Chondrocyte (in vitro differentiated cells): ENCODE measurements around the gene STKLD1. TPM values are rescaled to one million over a fixed set of nuclear protein-coding genes. Genes with fewer than 3 reads are reported as not detected.

Experiments
- DNase-seq: peaks from one replicate; pipeline ENCODE4 v3.0.0; 2021; ENCODE audit warnings: mixed read lengths, low spot score
- H3K27ac Mint-ChIP-seq: one replicate; pipeline ENCODE4 v1.8.0; 2021; ENCODE audit warnings: mild to moderate bottlenecking, moderate library complexity, mixed read lengths; ENCODE audit not compliant: unreplicated experiment
- H3K27me3 Mint-ChIP-seq: 2 replicates; pipeline ENCODE4 v1.8.0; 2021; ENCODE audit warnings: low read depth, mixed read lengths
- H3K36me3 Mint-ChIP-seq: 2 replicates; pipeline ENCODE4 v1.8.0; 2021; ENCODE audit warnings: low read depth, mixed read lengths
- H3K4me1 Mint-ChIP-seq: 2 replicates; pipeline ENCODE4 v1.8.0; 2021; ENCODE audit warnings: low read depth, mild to moderate bottlenecking, mixed read lengths
- H3K4me3 Mint-ChIP-seq: one replicate; pipeline ENCODE4 v1.8.0; 2021; ENCODE audit warnings: mild to moderate bottlenecking, moderate library complexity, mixed read lengths; ENCODE audit not compliant: unreplicated experiment
- H3K9me3 Mint-ChIP-seq: 2 replicates; pipeline ENCODE4 v1.8.0; 2021; ENCODE audit warnings: low read depth, mixed read lengths
- CTCF ChIP-seq: fragments of 200-600 bp; sonication (generic); IDR thresholded peaks from 2 replicates; pipeline ENCODE4 v1.5.0; 2021; ENCODE audit warnings: antibody characterized with exemption, mild to moderate bottlenecking, moderate library complexity
- total RNA-seq: library from RNA; stranded (reverse); gene quantifications from 3 replicates; pipeline ENCODE4 v1.2.1, GENCODE V29; 2021

The STKLD1 gene
- total RNA-seq, 1 donor from 2014 or later = 1.8 TPM

- Mint-ChIP-seq H3K27me3 (no peaks in the 10 kb centered on the region), H3K9me3 (no peaks in the 10 kb centered on the region), H3K4me1 (peaks cover 11% of the 10 kb centered on the region), H3K36me3 (peaks cover 11% of the 10 kb centered on the region), H3K27ac (no peak overlapping the region), H3K4me3 (no peak overlapping the region)
- TF ChIP-seq CTCF = peak; percentile 40
- no peak for DNase-seq
Measured at GRCh38 chr9:133342069-133342406, 34.1 kb upstream of the STKLD1 start.

GRCh38 chr9:133342570-133342969 is 33.6 kb upstream of the STKLD1 start:
- Mint-ChIP-seq H3K27ac (no peak overlapping the region), H3K9me3 (no peaks in the 10 kb centered on the region), H3K36me3 (peaks cover 11% of the 10 kb centered on the region), H3K4me3 (no peak overlapping the region), H3K27me3 (no peaks in the 10 kb centered on the region), H3K4me1 (peaks cover 12% of the 10 kb centered on the region)
- no peak for DNase-seq
- no peak for TF ChIP-seq CTCF

- Mint-ChIP-seq H3K4me3 (no peak overlapping the region), H3K27me3 (no peaks in the 10 kb centered on the region)
- no peak for TF ChIP-seq CTCF
Measured at GRCh38 chr9:133344071-133344470, 32.1 kb upstream of the STKLD1 start.

GRCh38 chr9:133344979-133345378 is 31.2 kb upstream of the STKLD1 start:
- H3K36me3 Mint-ChIP-seq = peaks cover 23% of the 10 kb centered on the region
- no peak overlapping the region for H3K27ac Mint-ChIP-seq
- H3K9me3 Mint-ChIP-seq = no peaks in the 10 kb centered on the region
- peaks cover 28% of the 10 kb centered on the region for H3K4me1 Mint-ChIP-seq
- TF ChIP-seq CTCF = no peak
- no peaks in the 10 kb centered on the region for H3K27me3 Mint-ChIP-seq
- H3K4me3 Mint-ChIP-seq = no peak overlapping the region
- DNase-seq = no peak

More at GRCh38 chr9:133344071-133344470, 32.1 kb upstream of the STKLD1 start:
- DNase-seq = no peak
- Mint-ChIP-seq H3K27ac (no peak overlapping the region), H3K4me1 (peaks cover 19% of the 10 kb centered on the region), H3K9me3 (no peaks in the 10 kb centered on the region), H3K36me3 (peaks cover 18% of the 10 kb centered on the region)

GRCh38 chr9:133345596-133345995 is 30.6 kb upstream of the STKLD1 start:
- Mint-ChIP-seq H3K36me3 (peaks cover 25% of the 10 kb centered on the region), H3K27me3 (no peaks in the 10 kb centered on the region), H3K4me3 (no peak overlapping the region), H3K9me3 (no peaks in the 10 kb centered on the region), H3K4me1 (peaks cover 31% of the 10 kb centered on the region), H3K27ac (no peak overlapping the region)
- TF ChIP-seq CTCF = no peak
- no peak for DNase-seq
